Left lobe of liver (tissue), 2 donors: ENCODE measurements around the gene RPS8. TPM values are rescaled to one million over a fixed set of nuclear protein-coding genes. Genes with fewer than 3 reads are reported as not detected.
"Not testable (repeated sequence)": the region's sequence is repeated elsewhere in the genome, so short reads cannot be mapped to it uniquely, and the experiment has no call there.

Experiments used
- ATAC-seq: fragments of 200-7000 bp; cut with Tn5 transposase; one replicate; pipeline ENCODE4 v1.9.1; 2020; ENCODE audit warnings: mild to moderate bottlenecking, moderate library complexity
- DNase-seq: peaks from one replicate; pipeline ENCODE4 v3.0.0-alpha.2; 2020; ENCODE audit warnings: low spot score
- total RNA-seq: library from RNA; stranded (reverse); gene quantifications from one replicate; pipeline ENCODE4 v1.2.1, GENCODE V29; 2021
- donor health status: DM: no; HTN: no; CAD: no; lungs with moderate emphysema.
- donor health status: DM: no; HTN: yes; CAD: no.

Gene RPS8
- 471 TPM for total RNA-seq

DNA sequence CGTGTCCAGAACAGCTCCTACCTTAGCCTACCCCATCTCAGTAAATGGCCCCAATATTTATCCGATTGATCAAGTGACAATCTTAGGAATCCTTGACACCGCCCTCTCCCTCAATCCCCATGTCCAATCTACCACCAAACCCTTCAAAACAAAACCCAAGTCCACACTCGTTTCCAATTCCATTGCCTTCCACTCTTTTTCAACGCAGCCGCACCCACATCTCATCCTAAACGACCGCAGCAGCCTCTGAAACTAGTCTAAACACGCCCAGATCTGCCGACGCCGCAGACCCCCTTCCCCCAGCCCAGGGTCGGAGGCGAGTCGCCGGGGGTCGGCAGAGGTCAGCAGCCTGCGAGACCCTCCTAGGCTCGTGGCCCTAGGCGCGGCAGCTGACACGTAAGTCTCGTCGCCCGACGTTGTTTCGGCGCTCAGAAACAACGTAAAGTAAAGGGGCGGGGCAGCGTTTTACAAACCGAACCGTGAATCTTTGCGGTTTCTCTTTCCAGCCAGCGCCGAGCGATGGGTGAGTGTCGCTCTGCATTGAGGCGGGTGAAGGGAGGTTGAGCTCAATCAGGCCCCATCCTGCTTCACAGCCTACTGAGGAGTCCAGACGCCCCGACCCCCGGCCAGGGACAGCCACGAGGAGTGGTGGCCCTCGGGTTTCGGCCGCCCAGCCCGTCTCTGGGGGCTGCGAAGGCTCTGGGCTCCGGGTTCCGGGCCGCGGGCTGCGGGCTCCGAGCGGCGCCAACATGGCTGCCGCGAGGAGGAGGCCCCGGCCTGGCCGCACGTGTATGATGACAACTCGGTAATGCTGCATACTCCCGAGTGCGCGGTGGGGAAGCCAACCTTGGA is at the start of gene RPS8:
RPS8 (plus strand) TSS at position 463 of the 852 bp plus-strand sequence; CDS start at position 520, 57 bp downstream.
- DNase-seq = peak; percentile 93
- peak; percentile 96 for ATAC-seq

DNA sequence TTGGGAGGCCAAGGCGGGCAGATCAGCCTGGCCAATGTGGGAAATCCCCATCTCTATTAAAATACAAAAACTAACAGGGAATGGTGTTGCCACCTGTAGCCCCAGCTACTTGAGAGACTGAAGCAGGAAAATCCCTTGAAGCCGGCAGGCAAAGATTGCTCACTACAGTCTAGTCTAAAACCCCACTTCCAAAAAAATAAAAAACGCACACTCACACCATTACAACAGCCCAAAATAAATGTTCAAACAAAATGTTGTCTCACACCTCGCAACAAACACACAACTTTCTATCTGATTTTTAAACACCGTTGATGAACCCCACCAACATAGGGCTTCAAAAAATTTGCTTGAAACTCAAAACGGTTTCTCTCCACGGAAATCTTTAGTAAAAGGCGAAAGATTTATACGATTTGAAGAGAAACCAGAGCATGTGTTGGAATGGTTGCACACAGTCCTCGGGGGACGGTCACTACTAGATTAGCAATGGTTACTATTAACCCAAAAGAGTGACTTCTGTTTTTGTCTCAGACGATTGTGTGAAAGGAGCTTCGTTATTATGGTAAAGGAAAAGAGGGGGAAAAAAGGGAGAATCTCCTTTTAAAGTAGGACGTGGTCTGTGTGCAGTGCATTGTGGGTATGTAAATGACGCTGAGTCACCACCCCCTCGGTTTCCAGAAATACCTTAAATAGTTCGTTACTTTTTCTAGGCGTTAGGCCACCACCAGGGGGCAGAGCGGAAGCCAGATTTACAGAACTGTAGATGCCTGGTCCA is 44.4 kb upstream of the RPS8 start, which contains the start of gene RNU5D-1:
RNU5D-1 (minus strand) TSS at position 430 of the 772 bp plus-strand sequence.
- DNase-seq (peak; percentile 94), ATAC-seq (peak; percentile 92)

DNA sequence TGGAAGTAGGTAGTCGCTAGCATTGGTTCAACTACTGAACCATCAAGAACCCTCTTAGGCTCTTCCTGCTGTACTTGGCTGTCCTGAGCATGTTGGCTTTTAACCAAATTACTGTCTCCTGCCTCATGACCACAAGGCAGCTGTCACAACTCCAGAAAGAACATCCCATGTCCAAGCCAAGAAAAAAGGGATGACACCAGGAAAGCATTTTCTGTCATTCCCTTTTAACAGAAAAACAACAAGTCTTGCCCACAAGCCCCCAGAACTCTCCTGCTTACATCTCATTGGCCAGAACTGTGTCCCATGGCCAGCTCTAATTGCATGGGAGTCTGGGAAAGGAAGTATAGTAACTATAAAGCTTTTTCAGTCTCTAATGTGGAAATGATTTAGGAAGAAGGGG is 42.0 kb upstream of the RPS8 start:
- ATAC-seq (no peak), DNase-seq (no peak)

DNA sequence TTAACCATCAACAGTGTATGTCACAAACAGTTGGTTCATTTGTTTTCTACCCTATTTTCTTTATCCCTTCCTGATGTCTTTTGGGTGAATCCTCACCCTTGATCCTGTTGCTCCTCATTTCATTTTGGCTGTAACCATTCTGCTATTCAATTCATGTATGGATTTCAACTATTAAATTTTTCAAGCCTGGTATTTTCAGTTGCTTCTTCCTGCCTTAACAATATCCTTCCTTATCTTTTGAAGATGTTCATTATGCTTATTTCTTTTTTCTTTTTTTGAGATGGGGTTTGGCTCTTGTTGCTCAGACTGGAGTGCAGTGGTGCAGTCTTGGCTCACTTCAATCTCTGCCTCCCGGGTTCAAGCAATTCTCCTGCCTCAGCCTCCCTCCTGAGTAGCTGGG is 41.6 kb upstream of the RPS8 start:
- ATAC-seq (no peak), DNase-seq (no peak)

DNA sequence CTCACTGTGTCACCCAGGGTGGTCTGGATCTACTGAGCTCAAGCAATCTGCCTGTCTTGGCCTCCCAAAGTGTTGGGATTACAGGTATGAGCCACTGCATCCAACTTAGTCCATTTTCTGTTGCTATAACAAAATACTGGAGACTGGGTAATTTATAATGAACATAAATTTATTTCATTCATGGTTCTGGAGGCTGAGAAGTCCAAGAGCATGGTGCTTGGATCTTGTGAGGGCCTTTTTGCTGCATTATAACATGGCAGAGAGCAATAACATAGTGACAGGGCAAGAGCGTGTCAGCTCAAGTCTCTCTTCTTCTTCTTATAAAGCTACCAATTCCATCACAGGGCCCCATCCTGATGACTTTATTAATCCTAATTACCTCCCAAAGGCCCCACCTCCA is 39.3 kb upstream of the RPS8 start:
- no peak for DNase-seq
- ATAC-seq = no peak

DNA sequence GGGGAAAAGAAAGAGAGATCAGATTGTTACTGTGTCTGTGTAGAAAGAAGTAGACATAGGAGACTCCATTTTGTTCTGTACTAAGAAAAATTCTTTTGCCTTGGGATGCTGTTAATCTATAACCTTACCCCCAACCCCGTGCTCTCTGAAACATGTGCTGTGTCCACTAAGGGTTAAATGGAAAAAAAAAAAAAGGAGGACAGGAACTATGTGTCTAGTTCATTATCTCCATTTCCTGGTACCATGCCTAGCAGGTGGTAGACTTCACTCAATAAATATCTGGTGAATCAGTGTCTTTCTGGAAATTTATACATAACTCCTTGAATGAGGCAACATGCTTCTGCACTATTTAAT is 36.4 kb upstream of the RPS8 start:
- not testable (repeated sequence) for ATAC-seq, DNase-seq

DNA sequence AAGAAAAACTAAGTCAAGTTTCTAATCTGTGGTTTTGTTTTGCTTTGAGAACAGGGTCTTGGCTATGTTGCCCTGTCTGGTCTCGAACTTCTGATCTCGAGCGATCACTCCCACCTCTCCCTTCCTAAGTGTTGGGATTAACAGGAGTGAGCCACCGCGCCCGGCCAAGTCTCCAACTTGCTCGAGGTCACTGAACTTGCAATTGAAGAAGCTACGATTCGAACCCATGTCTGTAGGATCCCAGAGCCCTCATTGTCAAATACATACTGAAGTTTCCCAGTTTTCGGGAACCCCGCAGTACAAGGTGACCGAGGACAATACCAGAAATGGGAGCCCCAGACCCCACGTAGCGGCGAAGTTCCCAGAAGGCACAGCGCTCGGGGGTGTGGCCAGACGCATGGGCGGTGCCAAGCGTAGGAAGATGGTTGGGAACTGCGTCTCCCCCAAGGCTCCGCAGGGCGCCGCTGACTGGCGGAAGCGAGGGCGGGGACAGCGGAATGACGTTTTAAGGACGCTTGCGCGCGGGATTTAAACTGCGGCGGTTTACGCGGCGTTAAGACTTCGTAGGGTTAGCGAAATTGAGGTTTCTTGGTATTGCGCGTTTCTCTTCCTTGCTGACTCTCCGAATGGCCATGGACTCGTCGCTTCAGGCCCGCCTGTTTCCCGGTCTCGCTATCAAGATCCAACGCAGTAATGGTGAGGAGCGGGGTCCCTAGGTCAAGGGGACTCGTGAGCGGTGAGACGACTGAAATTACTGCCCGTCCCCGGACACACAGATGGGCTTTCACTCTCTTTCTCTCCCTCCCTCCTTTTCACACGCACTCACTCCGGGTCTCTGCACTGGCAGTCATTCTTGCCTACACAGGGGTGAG is 35.8 kb upstream of the RPS8 start, which contains the start of gene KIF2C:
KIF2C (plus strand) TSS at position 531 of the 872 bp plus-strand sequence; CDS start at position 627, 96 bp downstream.
- ATAC-seq (peak; percentile 100), DNase-seq (peak; percentile 96)

DNA sequence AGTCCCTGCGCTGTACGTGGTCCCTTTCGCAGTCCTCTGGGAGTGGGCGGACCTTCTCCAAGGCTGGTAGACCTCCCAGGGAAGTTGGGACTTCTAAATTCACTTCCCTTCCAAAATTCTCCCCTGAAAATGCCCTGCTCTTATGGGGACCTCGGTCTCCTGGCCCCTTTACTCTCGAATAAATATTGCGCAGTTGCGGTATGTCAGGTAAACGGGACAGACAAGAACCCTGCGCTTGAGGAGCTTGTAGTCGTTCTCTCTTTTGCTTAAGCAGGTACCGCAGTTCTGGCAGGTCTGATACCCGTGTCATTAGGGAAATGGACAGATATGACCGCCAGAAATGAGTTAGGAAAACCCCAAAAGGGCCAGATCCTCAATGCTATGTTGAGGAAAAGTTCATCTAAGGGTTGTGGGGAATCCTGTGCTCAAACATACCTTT is 35.1 kb upstream of the RPS8 start:
- ATAC-seq = no peak
- no peak for DNase-seq

DNA sequence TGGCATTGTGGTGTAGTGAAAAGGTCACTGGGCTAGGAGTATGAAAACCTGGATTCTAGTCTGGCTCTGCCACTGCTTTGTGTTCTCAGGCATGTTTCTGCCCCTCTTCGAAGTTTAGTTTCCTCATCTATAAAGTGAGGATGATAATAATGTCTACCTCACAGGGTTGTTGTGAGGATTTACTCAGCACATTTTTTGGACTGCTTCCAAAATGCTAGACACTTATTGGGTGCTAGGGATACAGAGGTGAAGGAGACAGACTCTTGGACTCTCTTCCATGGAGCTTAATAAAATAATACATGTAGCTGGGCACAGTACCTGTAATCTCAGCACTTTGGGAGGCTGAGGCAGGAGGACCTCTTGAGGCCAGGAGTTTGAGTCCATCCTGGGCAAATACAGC is 32.1 kb upstream of the RPS8 start:
- no peak for ATAC-seq

DNA sequence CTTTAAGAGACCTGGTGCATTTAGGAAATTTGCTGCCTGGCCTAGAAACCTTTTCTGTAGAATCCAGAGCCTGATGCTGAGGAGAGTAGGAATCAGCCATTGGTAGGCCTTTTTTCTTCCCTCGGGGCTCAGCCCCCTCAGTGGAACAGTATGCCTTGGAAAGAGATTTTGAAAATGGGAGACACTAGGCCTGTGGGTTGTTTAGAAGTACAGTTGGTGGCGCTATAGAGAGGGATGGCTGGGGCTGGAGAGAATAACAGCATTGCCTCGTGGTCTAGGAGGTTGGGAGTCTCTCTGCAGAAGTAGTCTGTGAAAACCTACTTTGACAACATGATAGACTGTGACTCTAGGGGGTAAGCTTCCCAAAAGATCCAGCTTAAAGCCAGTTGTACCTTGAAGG is 27.5 kb upstream of the RPS8 start:
- ATAC-seq (no peak), DNase-seq (no peak)

More for the DNA sequence above, 32.1 kb upstream of the RPS8 start:
- DNase-seq = no peak

DNA sequence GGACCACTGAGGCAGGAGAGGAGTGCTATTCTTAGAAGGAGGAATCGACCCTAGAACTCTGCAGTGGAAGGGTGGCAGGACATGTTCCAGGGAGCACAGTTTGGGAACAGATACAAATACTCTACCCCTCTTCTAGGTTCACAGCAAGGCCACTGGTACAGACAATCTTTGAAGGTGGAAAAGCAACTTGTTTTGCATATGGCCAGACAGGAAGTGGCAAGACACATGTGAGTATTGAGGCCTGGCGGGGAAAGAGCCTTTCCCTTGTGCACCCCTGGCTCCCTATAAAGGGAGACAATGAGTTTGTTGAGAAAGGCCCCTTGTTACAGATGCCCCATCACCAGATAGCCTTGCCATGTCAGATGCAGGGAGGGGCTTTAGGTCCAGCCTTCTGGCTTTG is 17.9 kb upstream of the RPS8 start:
- no peak for DNase-seq

DNA sequence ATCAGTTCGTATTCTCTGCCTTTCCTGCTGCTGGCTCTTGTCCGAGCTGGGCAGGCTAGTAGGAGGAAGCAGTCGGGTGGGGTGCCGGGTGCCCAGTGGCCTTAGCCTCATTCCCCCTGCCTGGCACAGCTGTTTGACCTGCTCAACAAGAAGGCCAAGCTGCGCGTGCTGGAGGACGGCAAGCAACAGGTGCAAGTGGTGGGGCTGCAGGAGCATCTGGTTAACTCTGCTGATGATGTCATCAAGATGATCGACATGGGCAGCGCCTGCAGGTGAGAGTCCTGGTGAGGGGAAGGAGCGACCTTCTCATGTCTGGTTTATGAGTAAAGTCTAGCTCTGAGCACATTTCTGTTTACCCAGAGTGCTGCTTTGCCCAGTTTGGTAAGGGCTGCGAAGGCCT is 16.3 kb upstream of the RPS8 start:
- no peak for ATAC-seq
- DNase-seq = no peak

More for the DNA sequence above, 17.9 kb upstream of the RPS8 start:
- no peak for ATAC-seq

DNA sequence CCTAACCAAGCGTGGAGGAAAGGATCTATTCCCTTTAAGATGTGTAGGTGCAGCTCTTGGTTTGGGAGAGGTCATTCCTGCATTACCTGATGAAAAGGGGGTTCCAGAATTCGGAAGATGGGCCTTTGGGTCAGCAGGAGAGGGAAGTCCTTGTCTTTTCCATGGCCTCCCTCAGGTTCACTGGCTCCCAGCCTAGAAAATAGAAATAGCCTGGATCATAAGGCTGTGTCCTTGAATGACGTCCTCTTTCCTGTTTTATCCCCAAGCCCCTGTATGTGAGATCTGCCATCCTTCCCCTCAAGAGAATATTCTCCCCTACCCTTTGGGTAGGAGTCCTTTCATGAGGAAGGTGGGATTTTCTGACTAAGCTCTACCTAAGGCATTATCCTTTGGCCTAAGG is 14.5 kb upstream of the RPS8 start:
- no peak for ATAC-seq

DNA sequence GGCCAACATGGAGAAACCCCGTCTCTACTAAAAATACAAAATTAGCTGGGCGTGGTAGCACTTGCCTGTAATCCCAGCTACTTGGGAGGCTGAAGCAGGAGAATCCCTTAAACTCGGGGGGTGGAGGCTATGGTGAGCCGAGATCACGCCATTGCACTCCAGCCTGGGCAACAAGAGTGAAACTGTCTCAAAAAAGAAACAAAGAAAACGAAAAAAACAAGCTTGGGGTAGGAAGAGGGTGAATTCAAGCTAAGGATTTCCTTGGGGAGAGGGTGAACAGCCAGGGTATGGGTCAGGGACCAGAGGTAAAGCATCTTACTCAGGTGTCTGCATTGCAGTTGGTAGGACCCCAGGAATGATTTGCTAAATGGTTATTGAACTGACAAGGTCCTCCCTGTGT is 8.9 kb upstream of the RPS8 start:
- not testable (repeated sequence) for ATAC-seq, DNase-seq

More for the DNA sequence above, 14.5 kb upstream of the RPS8 start:
- DNase-seq = no peak

DNA sequence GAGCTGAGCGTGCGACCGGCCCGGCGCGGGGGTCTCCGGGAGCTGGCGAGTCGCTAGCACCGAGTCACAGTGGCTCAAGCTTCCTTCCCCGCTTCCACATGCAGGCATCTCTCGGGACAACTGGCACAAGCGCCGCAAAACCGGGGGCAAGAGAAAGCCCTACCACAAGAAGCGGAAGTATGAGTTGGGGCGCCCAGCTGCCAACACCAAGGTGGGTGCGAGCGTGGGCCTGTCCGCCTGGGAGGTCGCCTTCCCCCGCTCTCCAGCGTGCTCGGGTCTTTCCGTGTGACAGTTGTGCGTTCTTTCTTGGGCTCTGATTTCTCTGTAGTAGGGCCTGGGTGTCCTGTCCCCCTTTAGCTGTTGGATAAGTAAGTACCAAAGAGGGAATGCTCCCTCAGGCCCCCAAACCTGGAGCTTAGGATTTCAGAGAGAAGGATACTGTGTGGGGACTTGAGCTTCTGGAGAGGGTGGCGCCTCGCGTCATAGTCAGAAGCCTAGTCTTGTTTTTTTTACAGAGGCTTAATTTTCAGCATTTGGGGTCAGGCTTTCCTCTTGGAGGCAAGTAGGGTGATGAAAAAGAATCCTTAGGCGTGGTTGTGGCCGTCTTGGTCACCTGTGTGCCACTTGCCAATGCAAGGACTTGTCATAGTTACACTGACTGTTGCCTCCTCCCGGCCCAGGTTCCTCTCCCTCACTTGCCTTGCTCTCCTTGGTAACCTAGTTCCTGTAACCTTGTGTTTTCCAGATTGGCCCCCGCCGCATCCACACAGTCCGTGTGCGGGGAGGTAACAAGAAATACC is 790 bp downstream of the RPS8 start:
- no peak for ATAC-seq
- no peak for DNase-seq

DNA sequence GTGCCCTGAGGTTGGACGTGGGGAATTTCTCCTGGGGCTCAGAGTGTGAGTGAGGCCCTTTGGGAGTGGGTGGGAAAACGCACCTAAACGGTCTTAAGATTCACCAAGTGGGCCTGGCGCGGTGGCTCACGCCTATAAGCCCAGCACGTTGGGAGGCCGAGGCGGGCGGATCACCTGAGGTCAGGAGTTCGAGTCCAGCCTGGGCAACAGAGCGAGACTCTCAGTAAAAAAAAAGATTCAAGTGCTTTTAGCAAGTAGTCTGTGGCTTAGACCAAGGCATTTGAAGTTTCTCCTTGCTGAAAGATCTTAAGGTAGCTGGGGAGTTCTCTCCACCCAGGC is 1.4 kb downstream of the RPS8 start:
- no peak for DNase-seq
- ATAC-seq = no peak

DNA sequence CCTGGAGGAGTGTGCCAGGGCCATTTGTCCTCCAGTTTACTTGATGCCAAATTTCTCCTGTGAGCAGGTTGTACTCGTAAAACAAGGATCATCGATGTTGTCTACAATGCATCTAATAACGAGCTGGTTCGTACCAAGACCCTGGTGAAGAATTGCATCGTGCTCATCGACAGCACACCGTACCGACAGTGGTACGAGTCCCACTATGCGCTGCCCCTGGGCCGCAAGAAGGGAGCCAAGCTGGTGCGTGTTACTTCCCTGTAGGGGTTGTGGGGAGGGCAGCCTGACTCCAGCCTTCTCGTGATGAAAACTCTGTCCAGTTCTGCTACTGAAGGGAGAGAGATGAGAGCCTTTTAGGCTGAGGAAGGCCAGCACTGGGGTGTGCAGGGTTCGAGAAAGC is 2.2 kb downstream of the RPS8 start:
- no peak for DNase-seq
- ATAC-seq = no peak

DNA sequence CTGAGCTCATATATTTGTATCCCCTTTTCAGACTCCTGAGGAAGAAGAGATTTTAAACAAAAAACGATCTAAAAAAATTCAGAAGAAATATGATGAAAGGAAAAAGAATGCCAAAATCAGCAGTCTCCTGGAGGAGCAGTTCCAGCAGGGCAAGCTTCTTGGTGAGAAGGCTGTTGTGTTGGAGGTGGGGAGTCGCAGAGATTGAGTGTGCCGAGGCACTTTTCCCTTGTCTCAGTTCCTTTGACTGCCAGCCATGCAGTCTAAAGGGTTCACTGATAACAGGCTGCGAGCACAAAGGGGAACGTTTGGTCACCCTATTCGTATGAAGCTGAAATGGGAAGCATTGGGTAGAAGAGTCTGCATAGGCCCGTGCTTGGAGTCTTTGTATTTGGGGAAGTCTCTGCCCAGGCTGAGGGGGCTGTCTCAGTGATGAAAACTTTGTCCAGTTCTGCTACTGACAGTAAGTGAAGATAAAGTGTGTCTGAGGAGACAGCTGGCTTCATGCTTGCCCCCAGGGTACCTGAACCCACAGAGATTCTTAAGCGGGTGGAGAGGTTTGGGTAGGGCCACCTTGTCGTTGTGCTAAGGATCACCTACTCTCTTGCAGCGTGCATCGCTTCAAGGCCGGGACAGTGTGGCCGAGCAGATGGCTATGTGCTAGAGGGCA is 2.8 kb downstream of the RPS8 start:
- ATAC-seq (no peak), DNase-seq (no peak)

DNA sequence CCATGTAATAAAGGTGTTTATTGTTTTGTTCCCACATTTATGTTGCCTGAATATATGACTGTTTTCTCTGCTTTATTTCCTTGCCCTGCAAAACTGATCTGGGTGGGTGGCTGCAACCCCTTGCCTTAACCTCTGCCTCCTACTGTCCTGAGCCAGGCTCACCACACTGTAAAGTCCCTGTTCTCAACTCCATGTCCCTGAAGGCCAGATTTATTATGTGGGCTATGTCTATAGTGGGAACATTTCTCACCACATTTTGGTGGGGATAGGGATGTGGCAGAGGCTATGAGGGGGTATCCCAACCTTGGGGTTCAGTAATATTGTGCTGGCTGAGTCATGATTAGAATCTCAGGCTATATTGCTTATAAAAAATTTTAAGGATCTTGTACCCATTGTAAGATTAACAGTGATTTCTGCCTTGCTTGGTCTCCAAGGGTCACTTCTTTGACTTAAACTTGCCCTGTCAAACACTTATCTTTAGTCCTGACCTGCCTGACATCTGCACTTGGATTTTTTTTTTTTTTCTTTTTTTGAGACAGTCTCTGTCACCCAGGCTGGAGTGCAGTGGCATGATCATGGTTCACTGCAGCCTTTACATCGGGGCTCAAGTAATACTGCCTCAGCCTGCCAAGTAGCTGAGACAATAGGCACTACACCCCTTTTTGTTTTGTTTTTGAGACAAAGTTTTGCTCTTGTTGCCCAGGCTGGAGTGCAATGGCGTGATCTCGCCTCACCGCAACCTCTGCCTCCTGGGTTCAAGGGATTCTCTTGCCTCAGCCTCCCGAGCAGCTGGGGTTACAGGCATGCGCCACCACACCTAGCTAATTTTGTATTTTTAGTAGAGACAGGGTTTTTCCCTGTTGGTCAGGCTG is 3.6 kb downstream of the RPS8 start:
- ATAC-seq = no peak

More for the DNA sequence above, 3.6 kb downstream of the RPS8 start:
- DNase-seq = no peak
